GM18870 (cell line): ENCODE measurements around the gene HLA-F.

Experiments
- ATAC-seq: cut with Tn5 transposase; IDR thresholded peaks from one replicate; pipeline ENCODE4 v1.9.1; 2021; ENCODE audit warnings: moderate library complexity; ENCODE audit not compliant: unreplicated experiment

The HLA-F gene

DNA sequence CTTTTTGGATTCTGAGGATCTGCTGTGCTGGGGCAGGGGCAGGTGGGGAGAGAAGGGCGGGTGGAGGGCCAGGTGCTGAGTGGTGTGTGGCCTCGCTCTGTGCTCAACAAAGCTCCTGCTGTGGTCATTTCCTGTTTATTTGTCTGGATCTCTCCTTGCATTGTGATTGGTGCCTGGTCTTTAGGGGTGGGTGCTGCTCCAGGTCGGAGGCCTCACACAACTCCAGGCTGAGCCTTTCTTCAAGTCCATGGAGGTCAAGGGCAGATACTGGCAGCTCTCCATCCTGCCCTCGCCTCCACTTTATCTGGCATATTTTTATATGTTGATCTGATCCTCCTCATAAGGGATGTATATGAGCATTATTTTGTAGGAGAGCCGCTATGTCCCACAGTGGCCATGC, 36.2 kb downstream of the HLA-F start:
- no peak for ATAC-seq

DNA sequence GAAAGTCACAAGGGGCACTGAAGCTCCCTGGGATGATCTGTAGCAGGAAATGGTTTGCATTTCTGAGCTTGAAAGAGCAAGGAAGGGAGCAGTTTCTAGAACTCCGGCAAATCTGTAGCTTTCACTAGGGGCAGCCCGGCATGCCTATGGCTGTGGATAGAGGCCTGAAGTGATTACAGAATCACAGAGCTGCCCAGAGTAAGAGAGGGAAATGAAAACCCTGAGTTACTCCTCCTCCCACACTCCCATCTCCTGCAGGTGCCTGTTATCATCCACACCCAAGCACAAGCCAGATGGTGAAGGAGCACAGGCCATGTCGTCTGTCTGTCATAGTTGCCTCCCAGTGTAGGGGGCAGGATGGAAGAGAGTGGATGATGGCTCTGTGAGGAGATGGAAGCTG, 37.1 kb downstream of the HLA-F start:
- ATAC-seq: no peak

DNA sequence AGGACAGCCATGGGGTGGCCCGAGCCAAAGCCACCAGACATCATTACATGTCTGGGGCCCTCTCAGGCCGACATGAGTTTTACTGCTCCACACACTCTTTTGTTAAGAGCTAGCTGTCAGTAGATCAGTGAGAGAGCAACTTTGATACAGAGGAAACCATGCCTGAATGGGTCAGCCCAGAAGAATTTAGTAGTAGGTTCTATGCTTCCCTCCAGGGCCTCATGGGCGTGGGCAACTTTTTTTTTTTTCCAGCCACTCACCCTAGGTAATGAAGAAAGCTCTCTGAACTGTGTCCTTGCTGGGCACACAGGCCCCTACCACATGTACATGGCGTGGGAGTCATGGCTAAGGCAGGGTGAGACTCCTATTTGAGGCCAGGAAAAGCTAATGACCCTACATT, 38.8 kb downstream of the HLA-F start:
- no peak for ATAC-seq

DNA sequence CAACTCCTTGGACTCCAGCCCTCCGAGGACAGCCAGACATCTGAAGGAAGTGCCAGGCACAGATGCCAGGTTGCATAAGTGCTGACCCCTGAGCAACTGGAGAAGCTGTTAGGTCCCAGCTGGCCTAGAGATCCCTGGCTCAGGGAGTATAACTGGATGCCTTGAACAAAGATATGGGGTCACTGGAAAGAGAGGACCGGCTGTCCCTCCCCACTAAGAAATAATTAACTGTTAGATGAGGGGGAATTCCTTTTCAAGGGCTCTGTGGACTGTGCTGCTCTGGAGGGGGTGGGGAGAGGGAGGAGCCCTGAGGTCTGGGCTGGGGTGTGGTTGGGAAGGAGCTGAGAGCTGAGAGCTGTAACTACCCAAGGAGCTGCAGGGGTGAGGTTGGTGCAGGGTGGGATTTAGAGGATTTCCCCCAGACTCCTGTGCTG, 39.6 kb downstream of the HLA-F start:
- ATAC-seq: no peak

DNA sequence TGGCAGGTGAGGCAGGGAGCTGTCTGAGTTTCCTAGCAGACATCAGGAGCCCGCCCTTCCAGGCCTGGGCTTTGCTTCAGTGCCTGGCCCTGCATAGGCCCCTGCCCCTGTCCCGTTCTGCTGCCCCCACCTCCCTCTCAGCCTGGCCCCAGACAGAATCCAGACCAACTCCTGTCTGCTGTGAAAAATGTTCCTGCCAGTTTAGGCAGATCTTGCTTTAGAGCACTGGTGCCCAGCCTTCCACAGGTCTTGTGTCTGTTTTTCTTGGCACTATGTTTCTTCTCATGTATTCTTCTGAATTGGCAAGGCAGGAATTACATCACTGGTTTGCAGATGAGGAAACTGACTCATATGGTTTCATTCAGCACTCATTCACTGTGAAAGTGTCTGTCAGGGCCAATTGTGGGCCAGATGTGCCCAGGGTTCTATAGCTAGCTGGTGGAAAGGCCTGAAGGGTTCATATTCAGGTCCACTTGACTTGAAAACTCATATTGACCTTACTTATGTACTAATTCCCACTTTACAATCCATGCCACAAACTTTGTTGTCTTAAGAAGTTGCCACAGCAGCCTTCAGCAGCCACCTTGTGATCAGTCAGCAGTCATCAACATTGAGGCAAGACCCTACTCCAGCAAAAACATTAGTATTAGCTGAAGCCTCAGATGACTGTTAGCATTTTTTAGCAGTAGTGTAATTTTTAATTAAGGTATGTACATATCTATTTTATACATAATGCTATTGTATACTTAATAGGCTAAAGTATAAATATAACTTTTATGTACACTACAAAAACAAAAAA, 40.5 kb downstream of the HLA-F start:
- no peak for ATAC-seq

DNA sequence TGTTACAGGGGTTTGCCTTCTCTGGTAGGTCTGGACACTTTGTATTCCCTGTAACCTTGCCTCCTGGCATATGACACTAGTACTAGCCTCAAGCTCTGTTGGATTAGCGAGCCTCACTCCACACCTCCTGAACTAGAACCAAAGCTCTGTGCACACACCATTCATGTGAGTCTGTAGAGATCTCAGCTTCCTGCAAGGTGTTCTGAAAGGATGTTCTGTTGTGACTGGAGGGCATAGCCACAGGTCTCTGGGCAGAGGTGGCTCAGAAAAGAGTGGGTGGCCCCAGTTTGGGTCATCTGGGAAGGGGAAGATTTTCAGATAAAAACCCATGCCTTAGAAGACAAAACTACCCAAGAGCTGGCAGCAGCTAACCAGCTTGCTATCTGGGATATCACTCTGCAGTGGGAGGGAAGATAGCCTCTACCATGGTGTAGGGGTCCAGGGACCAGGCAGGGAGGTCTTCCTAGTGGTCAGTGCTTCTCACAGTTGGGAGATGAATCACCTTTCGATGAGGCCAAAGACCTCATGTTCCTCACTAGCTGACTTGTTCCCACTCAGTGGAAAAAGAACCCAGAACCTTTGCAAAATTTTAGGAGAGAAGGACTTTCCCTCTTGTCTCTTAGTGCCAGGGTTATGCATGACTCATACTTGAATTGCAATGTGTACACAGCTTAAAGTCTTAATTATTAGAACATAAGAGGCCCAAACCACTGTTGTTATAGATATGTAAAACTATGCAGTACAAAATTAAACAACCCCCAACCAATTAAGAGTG, 41.4 kb downstream of the HLA-F start:
- ATAC-seq: no peak

DNA sequence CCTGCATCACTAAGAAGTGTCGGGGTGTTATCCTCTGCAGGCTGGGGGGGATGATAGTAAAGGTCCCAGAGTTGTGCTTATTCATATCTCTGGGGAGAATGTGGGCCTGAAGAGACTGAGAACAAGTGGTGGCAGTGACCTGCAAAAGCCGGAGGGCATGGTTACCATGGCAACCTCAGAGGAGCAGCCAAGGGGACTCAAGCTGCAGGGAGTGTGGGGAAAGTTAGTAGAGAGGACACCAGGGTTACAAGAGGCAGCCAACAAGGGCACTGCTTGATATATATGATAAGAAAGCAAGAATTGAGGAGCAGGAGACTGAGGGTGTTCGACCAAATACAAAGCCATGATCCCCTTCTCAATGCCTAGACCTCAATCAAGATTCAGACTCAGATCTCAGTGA, 46.1 kb downstream of the HLA-F start:
- no peak for ATAC-seq

DNA sequence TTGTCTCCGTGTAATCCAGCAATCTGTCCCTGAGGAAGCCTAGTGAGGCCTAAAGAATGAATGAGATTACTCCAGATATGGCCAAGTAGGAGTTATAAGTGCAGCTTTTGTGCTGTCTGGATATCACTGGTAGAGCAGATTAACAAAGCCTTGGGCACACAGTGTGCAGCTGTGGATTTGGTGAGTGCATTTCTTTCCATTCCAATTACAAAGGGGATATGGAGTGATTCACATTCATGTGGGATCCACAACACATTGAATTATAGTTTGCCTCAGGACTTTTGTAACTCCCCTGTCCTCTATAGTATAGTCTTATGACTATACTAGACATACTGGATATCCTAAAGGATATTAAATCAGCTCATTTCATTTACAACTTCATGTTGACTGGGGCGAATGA, 47.1 kb downstream of the HLA-F start:
- no peak for ATAC-seq

DNA sequence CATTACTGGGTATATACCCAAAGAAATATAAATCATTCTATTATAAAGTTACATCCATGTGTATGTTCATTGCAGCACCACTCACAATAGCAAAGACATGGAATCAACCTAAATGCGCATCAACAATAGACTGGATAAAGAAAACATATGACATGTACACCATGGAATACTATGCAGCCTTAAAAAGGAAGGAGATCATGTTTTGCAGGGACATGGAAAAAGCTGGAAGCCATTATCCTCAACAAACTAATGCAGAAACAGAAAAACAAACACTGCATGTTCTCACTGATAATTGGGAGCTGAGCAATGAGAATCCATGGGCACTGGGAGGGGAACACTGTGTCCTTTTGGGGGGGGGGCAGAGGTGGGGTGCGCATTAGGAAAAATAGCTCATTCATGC, 53.5 kb downstream of the HLA-F start:
- ATAC-seq: no peak
